MCF 10A (cell line): ENCODE measurements around the gene RPS6KC1. TPM values are rescaled to one million over a fixed set of nuclear protein-coding genes. Genes with fewer than 3 reads are reported as not detected.

ENCODE experiments used
- BruUV-seq: library from RNA; stranded (reverse); fragments of 400-500 nt; replicated peaks from 2 replicates; lab custom pipeline; 2021; lab: Mats Ljungman, UMichigan
- CTCF ChIA-PET: fragments of 300-600 bp; sonication (Branson Sonifier 250); formaldehyde crosslinking; extraction: SDS; loops from one replicate; lab custom pipeline; 2021; ENCODE audit warnings: antibody characterized with exemption, inconsistent platforms; lab: Yijun Ruan, JAX
- POLR2A ChIA-PET: fragments of 300-600, 350-650 bp; sonication (Branson Sonifier 250); formaldehyde crosslinking; extraction: SDS; loops from one replicate; lab custom pipeline; 2020; ENCODE audit warnings: antibody characterized with exemption, inconsistent platforms; lab: Yijun Ruan, JAX
- DNase-seq: peaks from one replicate; pipeline ENCODE4 v3.0.0-alpha.2; 2018; ENCODE audit not compliant: unreplicated experiment
- H3K27ac Mint-ChIP-seq: one replicate; pipeline ENCODE4 v1.8.0; 2022; ENCODE audit warnings: mild to moderate bottlenecking, low read depth, mixed read lengths; ENCODE audit not compliant: unreplicated experiment
- H3K27me3 Mint-ChIP-seq: one replicate; pipeline ENCODE4 v1.8.0; 2022; ENCODE audit warnings: mixed read lengths; ENCODE audit not compliant: insufficient read depth, unreplicated experiment
- H3K36me3 Mint-ChIP-seq: one replicate; pipeline ENCODE4 v1.8.0; 2022; ENCODE audit warnings: mild to moderate bottlenecking, moderate library complexity, mixed read lengths; ENCODE audit not compliant: insufficient read depth, unreplicated experiment
- H3K4me1 Mint-ChIP-seq: one replicate; pipeline ENCODE4 v1.8.0; 2022; ENCODE audit warnings: mixed read lengths; ENCODE audit not compliant: insufficient read depth, unreplicated experiment
- H3K4me3 Mint-ChIP-seq: one replicate; pipeline ENCODE4 v1.8.0; 2022; ENCODE audit warnings: mild to moderate bottlenecking, moderate library complexity, mixed read lengths; ENCODE audit not compliant: unreplicated experiment
- H3K9me3 Mint-ChIP-seq: one replicate; pipeline ENCODE4 v1.8.0; 2022; ENCODE audit warnings: mixed read lengths; ENCODE audit not compliant: unreplicated experiment
- CTCF ChIP-seq: fragments of 200-600 bp; IDR thresholded peaks from one replicate; pipeline ENCODE4 v1.8.0; 2022; ENCODE audit warnings: antibody characterized with exemption, mild to moderate bottlenecking; ENCODE audit not compliant: unreplicated experiment
- intact Hi-C: fragments of 100-400 bp; cut with micrococcal nuclease; formaldehyde crosslinking; loops from 2 replicates; pipeline ENCODE4 v1.14.1; 2022
- total RNA-seq: library from RNA; stranded (reverse); gene quantifications from 2 replicates; pipeline ENCODE4 v1.2.3, GENCODE V29; 2022

Gene RPS6KC1
- total RNA-seq, 1 experiment from 2014 or later = 24.5 TPM

GRCh38 chr1:213266983-213267772 is 216.1 kb downstream of the RPS6KC1 start:
- Mint-ChIP-seq H3K4me3 (no peak overlapping the region), H3K27me3 (no peaks in the 10 kb centered on the region), H3K27ac (no peak overlapping the region), H3K9me3 (no peaks in the 10 kb centered on the region), H3K4me1 (no peaks in the 10 kb centered on the region), H3K36me3 (peaks cover under 1% of the 10 kb centered on the region)
- intact Hi-C loops = no loop called here
- no TSS peak for BruUV-seq
- TF ChIP-seq CTCF = no peak
- POLR2A ChIA-PET = interaction anchor here (0.7 kb wide), 1 partner anchor 88 kb away, joined by 3 read pairs; no protein-coding TSS in a partner anchor
- DNase-seq = no peak
- CTCF ChIA-PET = interaction anchor here (0.5 to 0.7 kb wide), 2 partner anchors 77 to 118 kb away, joined by 3 to 5 read pairs; no protein-coding TSS in a partner anchor

- H3K9me3 Mint-ChIP-seq = no peaks in the 10 kb centered on the region
- no TSS peak for BruUV-seq
- peaks cover 6% of the 10 kb centered on the region for H3K36me3 Mint-ChIP-seq
- no peaks in the 10 kb centered on the region for H3K27me3 Mint-ChIP-seq
- H3K4me1 Mint-ChIP-seq = no peaks in the 10 kb centered on the region
- no peak for DNase-seq
- CTCF ChIA-PET = interaction anchor here (0.6 kb wide), 1 partner anchor 34 kb away, joined by 3 read pairs; no protein-coding TSS in a partner anchor
- POLR2A ChIA-PET = no interaction called here
- no peak overlapping the region for H3K27ac Mint-ChIP-seq
- no peak for TF ChIP-seq CTCF
- intact Hi-C loops = loop anchor here (1.0 kb wide), 1 partner anchor 8 kb away; no protein-coding TSS in a partner anchor
- H3K4me3 Mint-ChIP-seq = no peak overlapping the region
These were observed 217.2 kb downstream of the RPS6KC1 start for GRCh38 chr1:213268221-213268620.

GRCh38 chr1:213269829-213270228 is 218.8 kb downstream of the RPS6KC1 start:
- no peaks in the 10 kb centered on the region for H3K9me3 Mint-ChIP-seq
- H3K27me3 Mint-ChIP-seq = no peaks in the 10 kb centered on the region
- H3K36me3 Mint-ChIP-seq = peaks cover 6% of the 10 kb centered on the region
- no peak overlapping the region for H3K4me3 Mint-ChIP-seq
- DNase-seq = no peak
- POLR2A ChIA-PET = no interaction called here
- H3K27ac Mint-ChIP-seq = no peak overlapping the region
- TF ChIP-seq CTCF = no peak
- intact Hi-C loops = no loop called here
- CTCF ChIA-PET = interaction anchor here (1.0 to 1.3 kb wide), 2 partner anchors 9 to 13 kb away, joined by 3 to 5 read pairs; no protein-coding TSS in a partner anchor
- H3K4me1 Mint-ChIP-seq = no peaks in the 10 kb centered on the region
- BruUV-seq = no TSS peak

- DNase-seq = no peak
- CTCF ChIA-PET = interaction anchor here (0.5 to 1.0 kb wide), 2 partner anchors 9 to 39 kb away, joined by 3 to 5 read pairs; no protein-coding TSS in a partner anchor
- POLR2A ChIA-PET = interaction anchor here (0.7 kb wide), 2 partner anchors 9 to 65 kb away, joined by 3 read pairs; no protein-coding TSS in a partner anchor
- no peaks in the 10 kb centered on the region for H3K4me1 Mint-ChIP-seq
- H3K27me3 Mint-ChIP-seq = no peaks in the 10 kb centered on the region
- no peak for TF ChIP-seq CTCF
- no peak overlapping the region for H3K27ac Mint-ChIP-seq
- no TSS peak for BruUV-seq
- intact Hi-C loops = no loop called here
- peaks cover 11% of the 10 kb centered on the region for H3K36me3 Mint-ChIP-seq
- H3K9me3 Mint-ChIP-seq = no peaks in the 10 kb centered on the region
- no peak overlapping the region for H3K4me3 Mint-ChIP-seq
These were observed 222.5 kb downstream of the RPS6KC1 start for GRCh38 chr1:213273546-213273945.
